Natural killer cell (primary cell): ENCODE data around the gene NCAPG2. TPM values are rescaled to one million over a fixed set of nuclear protein-coding genes. Genes with fewer than 3 reads are reported as not detected.

Source experiments
- ATAC-seq, 3 donors: fragments of 150-1000 bp in 2 of 3; fragments of 200-7000 bp in 1 of 3; cut with Tn5 transposase; 1 replicate in 1 of 3; 2 replicates in 2 of 3; pipeline ENCODE4 v1.10.0; 2021; ENCODE audit warnings: mild to moderate bottlenecking in 2 of 3, moderate library complexity in 2 of 3
- DNase-seq, 2 donors: peaks; one replicate each; pipeline versions ENCODE4 v3.0.0 to v3.0.0-alpha.2; 2013 to 2021; ENCODE audit warnings: mixed read lengths in 1 of 2
- H3K27ac ChIP-seq: one replicate; pipeline ENCODE4 v1.5.1; 2013; ENCODE audit warnings: mild to moderate bottlenecking, low read length
- H3K27me3 ChIP-seq: one replicate; pipeline ENCODE4 v1.6.1; 2013; ENCODE audit warnings: low read length; ENCODE audit not compliant: control insufficient read depth, insufficient read depth
- H3K36me3 ChIP-seq: one replicate; pipeline ENCODE4 v1.6.1; 2013; ENCODE audit warnings: low read length; ENCODE audit not compliant: control insufficient read depth, insufficient read depth
- H3K4me1 ChIP-seq: one replicate; pipeline ENCODE4 v1.6.1; 2013; ENCODE audit warnings: low read length; ENCODE audit not compliant: control insufficient read depth, insufficient read depth
- H3K4me3 ChIP-seq: one replicate; pipeline ENCODE4 v1.5.1; 2013; ENCODE audit warnings: low read length
- H3K9me3 ChIP-seq: one replicate; pipeline ENCODE4 v1.6.1; 2013; ENCODE audit warnings: low read length; ENCODE audit not compliant: control insufficient read depth, insufficient read depth
- H3K27ac Mint-ChIP-seq, 2 donors: one replicate each; pipeline ENCODE4 v1.8.0; 2022; ENCODE audit warnings: mild to moderate bottlenecking in 2 of 2, mixed read lengths in 2 of 2, moderate library complexity in 1 of 2
- H3K27me3 Mint-ChIP-seq, 2 donors: one replicate each; pipeline ENCODE4 v1.8.0; 2022; ENCODE audit warnings: low read depth in 2 of 2, mixed read lengths in 2 of 2
- H3K36me3 Mint-ChIP-seq: one replicate; pipeline ENCODE4 v1.8.0; 2022; ENCODE audit warnings: mixed read lengths
- H3K4me1 Mint-ChIP-seq, 2 donors: one replicate each; pipeline ENCODE4 v1.8.0; 2022; ENCODE audit warnings: mixed read lengths in 2 of 2
- H3K4me3 Mint-ChIP-seq: one replicate; pipeline ENCODE4 v1.8.0; 2022; ENCODE audit warnings: mild to moderate bottlenecking, moderate library complexity, mixed read lengths
- H3K9me3 Mint-ChIP-seq, 2 donors: one replicate each; pipeline ENCODE4 v1.8.0; 2022; ENCODE audit warnings: mixed read lengths in 2 of 2
- CTCF ChIP-seq: fragments of 200-600 bp; IDR thresholded peaks from one replicate; pipeline ENCODE4 v1.8.0; 2022; ENCODE audit warnings: antibody characterized with exemption
- WGBS: methylation state at CpG from one replicate; pipeline ENCODE4 v1.1.7; 2013; ENCODE audit warnings: missing lambda C conversion rate; ENCODE audit not compliant: insufficient coverage; 5-methylcytosine and 5-hydroxymethylcytosine counted together
- intact Hi-C: fragments of 100-400 bp; cut with micrococcal nuclease; formaldehyde crosslinking; loops from one replicate; pipeline ENCODE4 v1.14.2; 2022
- total RNA-seq, 4 donors: library from RNA; stranded (reverse); fragments of 120-200 nt in 1 of 4; gene quantifications; one replicate each; pipeline versions ENCODE4 v1.2.3 to v1.2.4, GENCODE V29; 2013 to 2022

The NCAPG2 gene
- total RNA-seq, 3 donors from 2014 or later (not counting 1 experiment from before 2014, with no cell fraction given): 8.8 to 14.8 (median 14.1) TPM

DNA sequence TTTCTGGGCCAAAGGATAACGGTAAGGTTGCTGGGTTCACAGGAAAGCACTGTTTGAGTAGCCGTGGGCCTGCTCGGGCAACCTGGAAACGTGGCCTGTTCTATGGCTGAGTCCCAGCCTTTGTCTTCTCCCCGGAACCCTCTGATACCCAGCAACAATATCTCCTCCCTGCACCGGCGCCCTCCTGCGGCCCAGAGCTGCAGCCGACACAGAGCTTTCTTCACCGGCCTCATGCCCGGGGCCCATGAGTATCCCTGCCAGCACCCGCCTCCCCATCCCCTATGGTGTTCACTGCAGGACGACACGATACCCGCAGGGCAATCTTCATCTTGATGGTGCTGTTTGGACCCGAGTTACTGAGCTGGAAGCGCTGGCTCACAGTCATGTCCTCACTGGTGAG lies 38.6 kb upstream of the NCAPG2 start:
- no peak overlapping the region for H3K4me3 Mint-ChIP-seq
- 97% methylated on average over 17 of the region's 17 CpGs for WGBS
- H3K27me3 Mint-ChIP-seq: no peaks in the 10 kb centered on the region
- no peak overlapping the region for H3K4me3 ChIP-seq
- no peak for TF ChIP-seq CTCF
- no peak overlapping the region for H3K27ac ChIP-seq
- H3K27ac Mint-ChIP-seq: peak overlapping the region in 1 of 2 donors; percentile 29
- H3K9me3 ChIP-seq: no peaks in the 10 kb centered on the region
- no peak for DNase-seq
- no peaks in the 10 kb centered on the region for H3K27me3 ChIP-seq
- peaks cover 86% of the 10 kb centered on the region for H3K36me3 ChIP-seq
- peaks cover 13% of the 10 kb centered on the region for H3K4me1 ChIP-seq
- peaks cover 13 to 18% of the 10 kb centered on the region in 2 donors for H3K4me1 Mint-ChIP-seq
- no peak for ATAC-seq
- H3K9me3 Mint-ChIP-seq: no peaks in the 10 kb centered on the region
- peaks cover 30% of the 10 kb centered on the region for H3K36me3 Mint-ChIP-seq
- intact Hi-C loops: no loop called here

- no peak for DNase-seq
- Histone ChIP-seq H3K27me3 (no peaks in the 10 kb centered on the region), H3K4me3 (no peak overlapping the region), H3K27ac (no peak overlapping the region), H3K4me1 (peaks cover 13% of the 10 kb centered on the region), H3K36me3 (peaks cover 86% of the 10 kb centered on the region), H3K9me3 (no peaks in the 10 kb centered on the region)
- intact Hi-C loops: no loop called here
- ATAC-seq: no peak
- TF ChIP-seq CTCF: no peak
- Mint-ChIP-seq H3K9me3 (no peaks in the 10 kb centered on the region), H3K27me3 (no peaks in the 10 kb centered on the region), H3K4me1 (peaks cover 13 to 18% of the 10 kb centered on the region in 2 donors), H3K27ac (peak overlapping the region in 1 of 2 donors; percentile 29), H3K36me3 (peaks cover 22% of the 10 kb centered on the region), H3K4me3 (no peak overlapping the region)
- 96% methylated on average over 19 of the region's 19 CpGs for WGBS
These were observed 37.6 kb upstream of the NCAPG2 start for GRCh38 chr7:158742065-158742821.

GRCh38 chr7:158741294-158741666 lies 36.7 kb upstream of the NCAPG2 start:
- WGBS: 98% methylated on average over 14 of the region's 14 CpGs
- Histone ChIP-seq H3K36me3 (peaks cover 92% of the 10 kb centered on the region), H3K27me3 (no peaks in the 10 kb centered on the region), H3K4me1 (peaks cover 13% of the 10 kb centered on the region), H3K4me3 (no peak overlapping the region), H3K27ac (no peak overlapping the region), H3K9me3 (no peaks in the 10 kb centered on the region)
- Mint-ChIP-seq H3K27me3 (no peaks in the 10 kb centered on the region), H3K9me3 (no peaks in the 10 kb centered on the region), H3K36me3 (peaks cover 19% of the 10 kb centered on the region), H3K27ac (no peak overlapping the region), H3K4me1 (peaks cover 13 to 18% of the 10 kb centered on the region in 2 donors), H3K4me3 (no peak overlapping the region)
- no peak for TF ChIP-seq CTCF
- ATAC-seq: no peak
- DNase-seq: no peak
- intact Hi-C loops: no loop called here
